Sigmoid colon (tissue), 4 donors: ENCODE results near the gene MRGPRD.

ENCODE experiments used
- EP300 ChIP-seq, 4 donors: sonication (generic); formaldehyde crosslinking; IDR thresholded peaks; one replicate each; pipeline ENCODE4 v1.6.1; 2017; ENCODE audit warnings: antibody characterized with exemption in 4 of 4
- TF ChIP-seq, protein P1 (sequence below), 4 experiments: fragments of 450-650 bp in 3 of 4; fragments of 200-600 bp in 1 of 4; IDR thresholded peaks; one replicate each; pipeline ENCODE4 v1.5.1; 2016 to 2019; ENCODE audit warnings: antibody characterized with exemption in 4 of 4, mild to moderate bottlenecking in 3 of 4, moderate library complexity in 2 of 4

GRCh38 chr11:69030301-69030700 lies 49.5 kb upstream of the MRGPRD start:
- TF ChIP-seq EP300 (IDR thresholded peaks at IDR 0.05): no peak
- TF ChIP-seq, protein P1, sequence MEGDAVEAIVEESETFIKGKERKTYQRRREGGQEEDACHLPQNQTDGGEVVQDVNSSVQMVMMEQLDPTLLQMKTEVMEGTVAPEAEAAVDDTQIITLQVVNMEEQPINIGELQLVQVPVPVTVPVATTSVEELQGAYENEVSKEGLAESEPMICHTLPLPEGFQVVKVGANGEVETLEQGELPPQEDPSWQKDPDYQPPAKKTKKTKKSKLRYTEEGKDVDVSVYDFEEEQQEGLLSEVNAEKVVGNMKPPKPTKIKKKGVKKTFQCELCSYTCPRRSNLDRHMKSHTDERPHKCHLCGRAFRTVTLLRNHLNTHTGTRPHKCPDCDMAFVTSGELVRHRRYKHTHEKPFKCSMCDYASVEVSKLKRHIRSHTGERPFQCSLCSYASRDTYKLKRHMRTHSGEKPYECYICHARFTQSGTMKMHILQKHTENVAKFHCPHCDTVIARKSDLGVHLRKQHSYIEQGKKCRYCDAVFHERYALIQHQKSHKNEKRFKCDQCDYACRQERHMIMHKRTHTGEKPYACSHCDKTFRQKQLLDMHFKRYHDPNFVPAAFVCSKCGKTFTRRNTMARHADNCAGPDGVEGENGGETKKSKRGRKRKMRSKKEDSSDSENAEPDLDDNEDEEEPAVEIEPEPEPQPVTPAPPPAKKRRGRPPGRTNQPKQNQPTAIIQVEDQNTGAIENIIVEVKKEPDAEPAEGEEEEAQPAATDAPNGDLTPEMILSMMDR (IDR thresholded peaks at IDR 0.05): no peak
